K562 (cell line): ENCODE measurements around the gene GDF15. TPM values are rescaled to one million over a fixed set of nuclear protein-coding genes. Genes with fewer than 3 reads are reported as not detected.
A peak's percentile ranks its signal among the peaks of the same experiment; 100 is the strongest.

Experiments used
- ARHGAP35 ChIP-seq: fragments of 450-650 bp; IDR thresholded peaks from 2 replicates; pipeline ENCODE4 v1.6.1; 2018; ENCODE audit not compliant: partially characterized antibody
- CEBPB ChIP-seq: fragments of 450-650 bp; IDR thresholded peaks from 2 replicates; pipeline ENCODE4 v1.6.1; 2016; ENCODE audit warnings: missing genetic modification characterization, missing compliant biosample characterization
- MBD2 ChIP-seq: sonication (generic); IDR thresholded peaks from 2 replicates; pipeline ENCODE4 v1.6.1; 2016; ENCODE audit warnings: low read depth, borderline replicate concordance
- MCM7 ChIP-seq, 2 experiments: fragments of 450-650 bp; IDR thresholded peaks; 2 replicates each; pipeline ENCODE4 v1.6.1; 2016 to 2018
- MXI1 ChIP-seq: IDR thresholded peaks from 2 replicates; pipeline ENCODE4 v1.6.1; 2011; ENCODE audit warnings: low read depth, mild to moderate bottlenecking, improper control_type of control experiment, low read length
- NR2C1 ChIP-seq, 2 experiments: fragments of 450-650 bp; IDR thresholded peaks; 2 replicates each; pipeline ENCODE4 v1.6.1; 2017; ENCODE audit warnings: mild to moderate bottlenecking in 2 of 2, antibody characterized with exemption in 1 of 2, inconsistent platforms in 1 of 2, missing compliant biosample characterization in 1 of 2, missing genetic modification characterization in 1 of 2
- PCBP2 ChIP-seq: fragments of 200-400 bp; formaldehyde crosslinking; IDR thresholded peaks from 2 replicates; pipeline ENCODE4 v1.6.1; 2018; ENCODE audit warnings: low read length, low read depth, mild to moderate bottlenecking, moderate library complexity; ENCODE audit not compliant: poor library complexity, severe bottlenecking
- RAD21 ChIP-seq, 2 experiments: fragments of 250-450 bp in 1 of 2; fragments of 450-650 bp in 1 of 2; sonication (Bioruptor Pico) in 1 of 2; formaldehyde crosslinking in 1 of 2; IDR thresholded peaks in 1 of 2; conservative IDR thresholded peaks in 1 of 2; 2 replicates each; pipeline versions ENCODE4 v1.4.0 to v1.8.0; 2020 to 2022; ENCODE audit warnings: mild to moderate bottlenecking in 2 of 2, moderate library complexity in 1 of 2
- SAFB ChIP-seq: fragments of 200-400 bp; formaldehyde crosslinking; IDR thresholded peaks from 2 replicates; pipeline ENCODE4 v1.6.1; 2017; ENCODE audit warnings: low read depth, low read length, borderline replicate concordance
- SMARCC2 ChIP-seq: fragments of 450-650 bp; IDR thresholded peaks from 2 replicates; pipeline ENCODE4 v1.6.1; 2017; ENCODE audit warnings: antibody characterized with exemption, moderate library complexity, mild to moderate bottlenecking, low read depth
- SP1 ChIP-seq: sonication (generic); formaldehyde crosslinking; IDR thresholded peaks from 2 replicates; pipeline ENCODE4 v1.8.1; 2022; ENCODE audit warnings: mild to moderate bottlenecking, missing genetic modification reagents
- SUPT5H ChIP-seq: fragments of 450-650 bp; IDR thresholded peaks from 2 replicates; pipeline ENCODE4 v1.6.1; 2016
- TFAM ChIP-seq: fragments of 250-450 bp; sonication (Bioruptor Pico); conservative IDR thresholded peaks from 2 replicates; pipeline ENCODE4 v1.5.0; 2021; ENCODE audit warnings: mild to moderate bottlenecking, moderate library complexity
- ZNF217 ChIP-seq: sonication (generic); formaldehyde crosslinking; IDR thresholded peaks from 2 replicates; pipeline ENCODE4 v1.8.0; 2022; ENCODE audit warnings: mild to moderate bottlenecking, missing genetic modification reagents
- ZNF766 ChIP-seq: fragments of 200-800 bp; sonication (Bioruptor generic); conservative IDR thresholded peaks from 2 replicates; pipeline ENCODE4 v1.6.1; 2016; ENCODE audit warnings: missing genetic modification characterization, missing compliant biosample characterization
- ZNF785 ChIP-seq: fragments of 250-450 bp; sonication (Bioruptor Pico); IDR thresholded peaks from 2 replicates; pipeline ENCODE4 v1.4.0; 2020; ENCODE audit warnings: mild to moderate bottlenecking
- polyA plus RNA-seq, 8 experiments: library from polyadenylated mRNA; depleted of rRNA in 4 of 8; stranded (reverse) in 5 of 8; unstranded in 3 of 8; fragments of >200 nt; fragmentation: Nextera tagmentation in 2 of 8; fragmentation: Illumina TruSeq in 1 of 8; extraction: Ambion mirVana in 2 of 8; extraction: Trizol in 1 of 8; gene quantifications; 2 replicates each; pipeline versions ENCODE4 v1.2.1 to v1.2.3, GENCODE V29; 2011 to 2014; ENCODE audit warnings: inconsistent platforms in 1 of 8, missing spikeins in 1 of 8
- total RNA-seq, 7 experiments: library from RNA; depleted of rRNA in 6 of 7; stranded (reverse); fragments of >200 nt in 6 of 7; fragmentation: Illumina TruSeq in 2 of 7; extraction: Trizol in 2 of 7; gene quantifications; 2 replicates each; pipeline versions ENCODE4 v1.2.1 to v1.2.3, GENCODE V29; 2011 to 2021; ENCODE audit warnings: low replicate concordance in 1 of 7
- TF ChIP-seq, protein P1 (sequence below): sonication (generic); formaldehyde crosslinking; IDR thresholded peaks from 2 replicates; pipeline ENCODE4 v1.8.1; 2022; ENCODE audit warnings: missing genetic modification reagents
- TF ChIP-seq, protein P2 (sequence below): fragments of 450-650 bp; conservative IDR thresholded peaks from 2 replicates; pipeline ENCODE4 v1.6.1; 2016; ENCODE audit warnings: missing genetic modification characterization, low read depth, mild to moderate bottlenecking, control low read depth, missing compliant biosample characterization
- TF ChIP-seq, protein P3 (sequence below): conservative IDR thresholded peaks from 2 replicates; pipeline ENCODE4 v1.6.1; 2011; ENCODE audit warnings: low read depth, mild to moderate bottlenecking, low read length; ENCODE audit not compliant: control insufficient read depth

Gene GDF15
- total and polyA plus RNA-seq, 9 of the 15 experiments (the other 6 are each of a cell fraction or from before 2014, with no cell fraction given) = 2.3 to 82.4 (median 12.5) TPM

DNA sequence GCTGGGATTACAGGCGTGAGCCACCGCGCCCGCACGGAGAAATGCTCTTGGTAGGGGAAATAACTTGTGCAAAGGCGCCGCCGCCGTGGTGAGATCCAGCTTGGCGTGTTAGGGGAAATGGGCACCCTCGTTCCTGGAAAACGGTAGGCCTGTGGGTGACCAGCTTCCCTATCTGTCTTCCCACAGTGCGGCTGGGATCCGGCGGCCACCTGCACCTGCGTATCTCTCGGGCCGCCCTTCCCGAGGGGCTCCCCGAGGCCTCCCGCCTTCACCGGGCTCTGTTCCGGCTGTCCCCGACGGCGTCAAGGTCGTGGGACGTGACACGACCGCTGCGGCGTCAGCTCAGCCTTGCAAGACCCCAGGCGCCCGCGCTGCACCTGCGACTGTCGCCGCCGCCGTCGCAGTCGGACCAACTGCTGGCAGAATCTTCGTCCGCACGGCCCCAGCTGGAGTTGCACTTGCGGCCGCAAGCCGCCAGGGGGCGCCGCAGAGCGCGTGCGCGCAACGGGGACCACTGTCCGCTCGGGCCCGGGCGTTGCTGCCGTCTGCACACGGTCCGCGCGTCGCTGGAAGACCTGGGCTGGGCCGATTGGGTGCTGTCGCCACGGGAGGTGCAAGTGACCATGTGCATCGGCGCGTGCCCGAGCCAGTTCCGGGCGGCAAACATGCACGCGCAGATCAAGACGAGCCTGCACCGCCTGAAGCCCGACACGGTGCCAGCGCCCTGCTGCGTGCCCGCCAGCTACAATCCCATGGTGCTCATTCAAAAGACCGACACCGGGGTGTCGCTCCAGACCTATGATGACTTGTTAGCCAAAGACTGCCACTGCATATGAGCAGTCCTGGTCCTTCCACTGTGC is 2.4 kb downstream of the GDF15 start (continued):
- TF ChIP-seq ZNF766 (no peak), ZNF785 (CRISPR knock-in tag) (no peak), CEBPB (tag) (no peak), SAFB (peak; percentile 43; the same call in 1 of the 2 replicates), MXI1 (0 out of 2 replicates have a peak, but pooled peaks have one; percentile 18), SUPT5H (peak; percentile 70), PCBP2 (peak; percentile 76), MBD2 (peak; percentile 65; the same call in 1 of the 2 replicates), TFAM (CRISPR knock-in tag) (no peak), SMARCC2 (no peak), MCM7 (IDR thresholded peaks at IDR 0.05) (no peak), ARHGAP35 (no peak), ZNF217 (CRISPR knock-in tag) (no peak), NR2C1 (IDR thresholded peaks at IDR 0.05) (no peak), NR2C1 (tag; IDR thresholded peaks at IDR 0.05) (no peak), SP1 (CRISPR knock-in tag) (peak; percentile 75), RAD21 (CRISPR knock-in tag; conservative IDR thresholded peaks at IDR 0.05 in 1 of 2, IDR thresholded peaks at IDR 0.05 in 1 of 2) (peak; percentile 60 to 70)
- TF ChIP-seq, protein P1, sequence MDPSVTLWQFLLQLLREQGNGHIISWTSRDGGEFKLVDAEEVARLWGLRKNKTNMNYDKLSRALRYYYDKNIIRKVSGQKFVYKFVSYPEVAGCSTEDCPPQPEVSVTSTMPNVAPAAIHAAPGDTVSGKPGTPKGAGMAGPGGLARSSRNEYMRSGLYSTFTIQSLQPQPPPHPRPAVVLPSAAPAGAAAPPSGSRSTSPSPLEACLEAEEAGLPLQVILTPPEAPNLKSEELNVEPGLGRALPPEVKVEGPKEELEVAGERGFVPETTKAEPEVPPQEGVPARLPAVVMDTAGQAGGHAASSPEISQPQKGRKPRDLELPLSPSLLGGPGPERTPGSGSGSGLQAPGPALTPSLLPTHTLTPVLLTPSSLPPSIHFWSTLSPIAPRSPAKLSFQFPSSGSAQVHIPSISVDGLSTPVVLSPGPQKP (CRISPR knock-in tag) = no peak
- TF ChIP-seq, protein P2, sequence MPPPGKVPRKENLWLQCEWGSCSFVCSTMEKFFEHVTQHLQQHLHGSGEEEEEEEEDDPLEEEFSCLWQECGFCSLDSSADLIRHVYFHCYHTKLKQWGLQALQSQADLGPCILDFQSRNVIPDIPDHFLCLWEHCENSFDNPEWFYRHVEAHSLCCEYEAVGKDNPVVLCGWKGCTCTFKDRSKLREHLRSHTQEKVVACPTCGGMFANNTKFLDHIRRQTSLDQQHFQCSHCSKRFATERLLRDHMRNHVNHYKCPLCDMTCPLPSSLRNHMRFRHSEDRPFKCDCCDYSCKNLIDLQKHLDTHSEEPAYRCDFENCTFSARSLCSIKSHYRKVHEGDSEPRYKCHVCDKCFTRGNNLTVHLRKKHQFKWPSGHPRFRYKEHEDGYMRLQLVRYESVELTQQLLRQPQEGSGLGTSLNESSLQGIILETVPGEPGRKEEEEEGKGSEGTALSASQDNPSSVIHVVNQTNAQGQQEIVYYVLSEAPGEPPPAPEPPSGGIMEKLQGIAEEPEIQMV (tag) = peak; percentile 76
- TF ChIP-seq, protein P3, sequence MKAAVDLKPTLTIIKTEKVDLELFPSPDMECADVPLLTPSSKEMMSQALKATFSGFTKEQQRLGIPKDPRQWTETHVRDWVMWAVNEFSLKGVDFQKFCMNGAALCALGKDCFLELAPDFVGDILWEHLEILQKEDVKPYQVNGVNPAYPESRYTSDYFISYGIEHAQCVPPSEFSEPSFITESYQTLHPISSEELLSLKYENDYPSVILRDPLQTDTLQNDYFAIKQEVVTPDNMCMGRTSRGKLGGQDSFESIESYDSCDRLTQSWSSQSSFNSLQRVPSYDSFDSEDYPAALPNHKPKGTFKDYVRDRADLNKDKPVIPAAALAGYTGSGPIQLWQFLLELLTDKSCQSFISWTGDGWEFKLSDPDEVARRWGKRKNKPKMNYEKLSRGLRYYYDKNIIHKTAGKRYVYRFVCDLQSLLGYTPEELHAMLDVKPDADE = peak; percentile 75
